HK-2 (cell line): Measurements from ENCODE around the gene STYX.
"Not testable (repeated sequence)": the region's sequence is repeated elsewhere in the genome, so short reads cannot be mapped to it uniquely, and the experiment has no call there.

Source experiments
- DNase-seq: peaks from one replicate; pipeline ENCODE4 v3.0.0-alpha.2; 2018; ENCODE audit not compliant: unreplicated experiment

The STYX gene

DNA sequence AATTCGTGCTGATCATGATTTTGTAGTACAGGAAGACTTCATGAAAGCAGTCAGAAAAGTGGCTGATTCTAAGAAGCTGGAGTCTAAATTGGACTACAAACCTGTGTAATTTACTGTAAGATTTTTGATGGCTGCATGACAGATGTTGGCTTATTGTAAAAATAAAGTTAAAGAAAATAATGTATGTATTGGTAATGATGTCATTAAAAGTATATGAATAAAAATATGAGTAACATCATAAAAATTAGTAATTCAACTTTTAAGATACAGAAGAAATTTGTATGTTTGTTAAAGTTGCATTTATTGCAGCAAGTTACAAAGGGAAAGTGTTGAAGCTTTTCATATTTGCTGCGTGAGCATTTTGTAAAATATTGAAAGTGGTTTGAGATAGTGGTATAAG lies 2.5 kb upstream of the STYX start:
- DNase-seq: not testable (repeated sequence)

DNA sequence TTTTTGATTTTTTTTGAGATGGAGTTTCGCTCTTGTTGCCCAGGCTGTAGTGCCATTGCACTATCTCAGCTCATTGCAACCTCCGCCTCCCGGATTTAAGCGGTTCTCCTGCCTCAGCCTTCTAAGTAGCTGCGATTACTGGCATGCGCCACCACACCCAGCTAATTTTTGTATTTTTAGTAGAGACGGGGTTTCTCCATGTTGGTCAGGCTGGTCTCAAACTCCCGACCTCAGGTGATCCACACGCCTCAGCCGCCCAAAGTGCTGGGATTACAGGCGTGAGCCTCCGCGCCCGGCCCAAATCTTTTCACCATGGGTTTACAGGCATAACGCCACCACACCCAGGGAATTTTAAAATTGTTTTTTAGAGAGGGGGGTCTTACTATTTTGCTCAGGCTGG lies 931 bp upstream of the STYX start:
- not testable (repeated sequence) for DNase-seq

DNA sequence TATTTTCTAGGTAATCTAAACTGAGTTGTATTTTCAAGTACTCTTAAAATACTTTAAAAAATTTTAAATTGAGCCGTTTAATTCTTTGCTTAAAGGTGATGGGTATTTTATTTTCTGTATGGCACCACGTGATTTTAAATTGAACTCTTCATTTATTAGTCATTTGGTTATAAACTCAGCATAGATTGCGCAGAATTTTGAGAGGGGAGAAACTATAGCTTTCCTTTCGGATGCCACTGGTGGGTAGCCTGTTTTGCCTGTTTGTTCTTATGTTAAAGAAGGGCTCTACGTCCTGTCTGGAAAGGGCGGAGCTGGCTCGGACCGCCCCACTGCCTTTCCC lies 411 bp upstream of the STYX start:
- DNase-seq: no peak

DNA sequence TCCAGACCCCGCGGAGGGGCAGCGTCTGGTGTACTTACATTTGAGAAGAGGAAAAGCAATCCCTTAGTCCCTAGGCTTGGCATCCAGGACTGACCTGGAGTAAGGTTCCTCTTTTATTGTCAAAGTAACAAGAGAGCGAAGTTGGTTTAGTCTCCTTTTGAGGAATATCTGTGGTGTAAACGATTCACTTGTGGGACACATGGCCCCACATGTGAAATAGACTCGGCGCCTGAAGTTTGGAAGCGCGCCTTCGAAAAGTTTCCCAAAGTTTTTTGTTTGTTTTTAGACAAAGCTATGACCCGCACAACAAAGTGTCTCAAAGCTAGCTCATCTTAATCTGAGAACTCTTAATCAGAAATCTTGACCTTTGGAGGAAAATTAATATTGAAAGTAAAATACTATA lies 744 bp downstream of the STYX start:
- no peak for DNase-seq

DNA sequence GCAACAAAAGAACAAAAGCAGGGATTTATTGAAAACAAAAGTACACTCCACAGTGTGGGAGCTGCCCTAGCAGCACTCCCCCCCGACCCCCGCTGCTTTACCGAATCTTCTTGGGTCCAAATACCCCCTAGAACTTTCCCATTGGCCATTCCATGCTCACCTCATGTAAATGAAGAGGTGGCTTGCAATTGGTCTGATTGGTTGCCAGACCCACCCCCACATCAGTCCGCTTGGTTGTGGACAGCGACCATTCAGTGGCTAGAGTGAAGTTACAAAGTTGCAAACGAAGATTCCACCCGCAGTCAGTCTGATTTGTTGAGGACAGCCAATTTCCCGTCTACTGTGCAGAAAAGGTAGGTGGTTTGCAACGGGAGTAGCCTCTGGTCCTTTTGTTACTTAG lies 3.9 kb downstream of the STYX start:
- DNase-seq: no peak

DNA sequence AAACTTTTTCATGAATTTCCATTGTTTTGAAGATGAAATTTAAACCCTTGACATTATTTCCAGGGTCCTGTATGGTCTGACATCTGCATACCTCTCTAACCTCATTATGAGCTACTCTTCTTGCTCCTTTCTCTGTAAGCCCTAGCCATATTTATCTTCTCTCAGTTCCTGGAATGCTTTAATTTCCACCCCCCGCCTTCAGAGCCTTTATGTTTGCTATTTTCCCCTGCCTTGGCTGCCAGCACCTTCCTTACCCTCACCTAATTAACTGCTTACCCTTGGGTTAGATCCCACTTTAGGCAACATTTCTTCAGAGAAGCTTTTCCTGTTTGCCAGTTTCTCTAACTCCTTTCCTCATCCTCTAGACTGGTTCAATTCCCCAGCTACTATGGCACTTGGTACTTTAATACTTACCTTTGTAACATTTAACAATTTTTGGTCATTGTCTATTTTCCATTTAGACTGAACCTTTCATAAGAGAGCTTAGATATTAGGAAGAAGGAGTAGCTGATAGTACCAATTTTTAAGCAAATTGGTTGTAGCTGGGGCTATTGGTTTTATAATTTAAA lies 6.0 kb downstream of the STYX start:
- no peak for DNase-seq

DNA sequence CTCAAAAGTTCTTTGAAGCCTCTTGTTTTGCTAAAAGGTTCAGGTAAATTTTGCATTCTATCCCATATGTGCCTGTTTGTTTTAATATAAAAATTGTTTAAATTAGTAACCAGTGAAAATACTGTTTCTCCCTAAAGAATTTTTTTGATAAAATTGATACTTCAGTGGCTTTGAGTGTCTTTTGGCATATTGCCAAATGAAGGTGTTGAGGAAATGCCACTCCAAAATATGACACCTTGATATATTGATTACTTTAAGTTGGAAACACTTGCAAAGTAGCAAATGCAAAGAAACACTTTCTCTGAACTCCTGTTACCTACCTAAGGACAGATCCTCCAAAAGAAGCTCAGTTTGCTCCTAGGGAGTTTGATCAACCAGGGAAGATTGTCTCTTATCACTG lies 8.4 kb downstream of the STYX start:
- DNase-seq: no peak

DNA sequence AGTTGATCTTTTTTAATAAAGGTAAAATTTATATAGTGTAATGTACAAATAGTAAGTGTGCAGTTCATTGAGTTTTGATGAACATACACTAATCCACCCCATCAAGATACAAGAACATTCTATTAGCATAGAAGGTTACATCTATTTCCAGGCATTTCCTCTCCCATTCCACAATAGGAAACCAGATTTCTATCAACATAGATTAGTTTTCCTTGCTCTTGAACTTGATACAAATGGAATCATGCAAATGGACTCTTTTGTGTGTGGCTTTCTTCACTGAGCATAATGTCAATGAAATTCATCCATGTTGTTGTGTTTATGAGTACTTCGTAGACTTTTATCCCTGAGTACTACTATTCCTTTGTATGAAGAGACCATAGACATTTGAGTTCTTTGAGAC lies 10.8 kb downstream of the STYX start:
- no peak for DNase-seq

DNA sequence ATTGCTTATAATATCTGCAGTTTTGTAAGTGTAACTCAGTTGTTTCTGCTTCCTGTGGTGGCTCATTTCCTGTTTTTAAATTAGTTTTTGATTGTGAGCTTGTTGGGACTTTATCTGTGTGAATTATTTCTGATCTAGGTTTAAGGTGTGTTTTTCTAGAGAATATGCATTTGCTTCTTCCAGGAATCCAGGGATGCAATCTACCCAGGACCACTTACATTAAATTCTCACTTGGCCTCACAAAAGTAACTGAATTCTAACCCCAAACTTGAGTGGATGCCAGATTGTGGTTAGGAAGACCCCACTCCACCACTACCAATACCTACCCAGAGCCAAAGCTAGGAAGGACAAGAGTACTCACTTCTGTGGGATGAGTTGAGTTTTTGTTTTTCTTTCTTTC lies 11.9 kb downstream of the STYX start:
- no peak for DNase-seq

DNA sequence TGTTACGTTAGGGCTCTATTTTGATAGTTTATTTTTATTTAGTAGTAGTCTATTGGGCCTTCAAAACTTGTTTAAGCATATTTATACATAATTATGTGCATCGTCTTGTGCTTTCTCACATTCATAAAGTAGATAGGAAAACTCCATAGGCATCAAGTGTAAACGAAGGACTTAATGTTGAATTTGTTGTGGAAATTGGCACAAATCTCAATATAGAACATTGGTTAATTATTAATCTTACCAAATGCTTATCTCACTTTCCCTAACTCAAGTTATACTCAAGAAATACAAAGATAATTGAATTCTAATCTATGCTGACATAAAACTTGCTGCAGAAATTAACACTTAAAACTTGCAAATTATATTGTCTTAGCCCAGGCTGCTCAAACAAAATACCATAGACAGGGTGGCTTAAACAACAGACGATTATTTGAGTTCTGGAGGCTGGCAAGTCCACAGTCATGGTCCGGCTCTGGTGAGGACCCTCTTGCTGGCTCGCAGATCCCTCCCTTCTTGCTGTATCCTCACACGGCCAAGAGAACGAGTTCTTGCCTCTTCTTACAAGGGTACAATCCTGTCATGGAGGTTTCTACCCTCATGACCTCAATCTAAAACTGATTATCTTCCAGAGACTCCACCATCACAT lies 18.8 kb downstream of the STYX start:
- no peak for DNase-seq

DNA sequence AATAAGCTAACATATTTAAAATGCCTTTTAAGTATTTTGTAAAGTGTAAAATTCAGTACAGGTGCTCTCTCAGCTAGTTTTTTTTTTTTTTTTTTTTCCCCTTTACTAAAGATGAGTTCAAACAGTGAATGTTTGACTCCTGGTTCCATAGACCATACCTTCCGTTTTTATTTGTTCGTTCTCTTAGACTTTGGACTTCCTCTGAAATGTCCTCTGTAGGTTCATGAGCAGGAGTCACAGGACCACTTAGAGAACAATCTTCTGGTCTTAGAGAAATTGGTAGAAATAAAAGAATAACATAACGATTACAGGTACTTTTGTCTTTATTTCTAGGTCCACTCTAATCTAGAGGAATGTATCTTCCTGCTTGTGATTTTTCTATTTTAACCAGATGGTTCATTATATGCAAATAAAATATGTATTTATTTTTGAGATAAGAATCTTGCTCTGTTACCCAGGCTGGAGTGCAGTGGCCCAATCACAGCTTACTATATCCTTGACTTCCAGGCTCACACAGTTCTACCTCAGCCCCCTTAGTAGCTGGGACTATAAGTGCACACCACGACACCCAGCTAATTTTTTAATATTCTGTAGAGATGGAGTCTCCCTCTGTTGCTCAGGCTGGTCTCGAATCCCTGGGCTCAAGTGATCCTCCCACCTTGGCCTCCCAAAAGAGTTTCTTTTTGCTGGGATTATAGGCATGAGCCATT lies 25.8 kb downstream of the STYX start:
- no peak for DNase-seq

DNA sequence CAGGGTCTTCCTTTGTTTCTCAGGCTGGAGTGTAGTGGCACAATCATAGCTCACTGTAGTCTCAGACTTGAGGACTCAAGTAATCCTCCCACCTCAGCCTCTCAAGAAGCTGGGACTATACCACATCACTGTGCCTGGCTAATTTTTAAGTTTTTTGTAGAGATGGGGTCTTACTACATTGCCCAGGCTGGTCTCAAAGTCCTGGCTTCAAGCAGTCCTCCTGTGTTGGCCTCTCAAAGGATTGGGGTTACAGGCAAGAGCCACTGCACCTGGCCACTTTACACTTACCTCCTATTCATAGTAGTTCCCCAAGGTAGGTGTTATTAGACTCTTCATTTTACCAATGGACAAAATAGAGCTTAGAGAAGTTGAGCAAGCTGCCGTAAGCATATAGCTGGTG lies 29.2 kb downstream of the STYX start:
- no peak for DNase-seq

DNA sequence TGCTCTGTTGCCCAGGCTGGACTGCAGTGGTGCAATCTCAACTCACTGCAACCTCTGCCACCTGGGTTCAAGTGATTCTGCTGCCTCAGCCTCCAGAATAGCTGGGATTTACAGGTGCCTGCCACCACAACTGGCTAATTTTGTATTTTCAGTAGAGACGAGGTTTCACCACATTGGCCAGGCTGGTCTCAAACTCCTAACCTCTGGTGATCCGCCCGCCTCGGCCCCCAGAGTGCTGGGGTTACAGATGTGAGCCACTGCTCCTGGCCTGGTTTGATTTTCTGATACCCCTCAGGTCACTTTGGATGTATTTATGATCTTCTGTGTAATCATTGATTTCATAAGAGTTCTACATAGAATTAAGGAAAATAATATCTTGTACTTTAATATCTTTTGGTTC lies 33.0 kb downstream of the STYX start:
- DNase-seq: not testable (repeated sequence)

DNA sequence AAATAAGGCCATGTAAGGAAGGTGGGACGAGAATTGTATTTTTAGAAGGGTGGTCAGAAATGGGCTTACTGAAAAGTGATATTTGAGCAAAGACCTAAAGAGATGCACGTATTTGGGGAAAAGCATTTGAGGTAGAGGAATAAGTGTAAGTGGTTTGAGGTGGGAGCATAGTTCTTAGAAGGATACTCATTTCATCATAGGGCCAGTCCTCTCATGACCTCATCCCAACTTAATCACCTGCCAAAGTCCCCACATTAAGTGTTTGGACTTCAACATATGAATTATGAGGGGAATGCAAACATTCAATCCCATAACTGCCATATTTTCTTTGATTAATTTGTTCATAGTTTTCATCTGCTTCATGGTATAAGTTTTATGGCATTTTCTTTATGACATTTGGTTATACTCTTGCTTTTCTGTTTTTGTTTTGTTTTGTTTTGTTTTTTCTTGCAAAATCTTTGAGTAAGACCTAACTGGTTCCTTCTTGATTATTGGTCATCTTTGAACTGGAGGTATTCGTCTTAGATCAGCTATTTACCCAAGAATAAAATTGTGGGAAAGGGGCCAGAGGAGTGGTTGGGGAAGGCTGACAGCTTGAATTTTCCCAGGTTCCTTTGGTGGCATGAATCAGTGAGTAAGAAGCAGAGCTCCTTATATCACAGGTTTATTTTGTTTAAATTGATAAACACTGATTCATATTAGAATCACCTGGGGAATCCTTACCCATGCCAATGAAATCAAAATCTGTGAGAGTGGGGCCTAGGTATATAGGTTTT lies 37.3 kb downstream of the STYX start:
- DNase-seq: no peak

DNA sequence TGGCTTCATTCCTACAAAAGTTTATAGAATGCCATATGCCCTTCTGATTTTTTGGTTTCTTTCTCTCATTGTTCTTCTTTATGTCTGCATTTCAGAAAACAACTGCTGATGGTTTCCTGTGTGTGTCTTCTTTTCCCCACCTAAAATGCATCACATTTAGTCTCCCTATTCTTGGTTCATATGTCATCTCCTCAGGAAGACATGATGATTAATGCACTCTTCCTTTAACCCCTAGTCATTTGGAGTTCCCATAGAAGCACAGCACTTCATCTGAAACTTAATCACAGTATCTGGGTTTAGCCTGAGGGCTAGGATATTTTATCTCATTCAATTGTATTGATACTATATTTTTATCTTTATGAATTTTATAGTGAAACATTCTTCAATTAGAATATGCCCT lies 39.9 kb downstream of the STYX start:
- no peak for DNase-seq

DNA sequence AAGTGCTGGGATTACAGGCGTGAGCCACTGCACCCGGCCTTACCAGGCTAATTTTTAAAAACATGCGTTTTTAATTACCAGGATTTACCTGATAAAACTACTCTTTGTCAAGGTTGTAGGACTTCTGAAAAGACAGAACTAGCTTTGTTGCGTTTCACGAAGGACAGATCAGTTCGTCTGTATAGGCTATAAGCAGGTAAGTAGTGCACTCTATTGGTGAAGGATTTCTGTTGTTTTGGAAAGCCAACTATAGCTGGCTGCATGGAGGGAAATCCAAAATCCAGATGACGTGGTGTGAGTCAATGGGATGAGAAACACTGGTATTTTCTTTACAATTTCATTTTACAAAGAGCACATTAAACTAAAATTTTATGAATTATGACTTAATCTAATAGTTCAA lies 46.9 kb downstream of the STYX start:
- no peak for DNase-seq

DNA sequence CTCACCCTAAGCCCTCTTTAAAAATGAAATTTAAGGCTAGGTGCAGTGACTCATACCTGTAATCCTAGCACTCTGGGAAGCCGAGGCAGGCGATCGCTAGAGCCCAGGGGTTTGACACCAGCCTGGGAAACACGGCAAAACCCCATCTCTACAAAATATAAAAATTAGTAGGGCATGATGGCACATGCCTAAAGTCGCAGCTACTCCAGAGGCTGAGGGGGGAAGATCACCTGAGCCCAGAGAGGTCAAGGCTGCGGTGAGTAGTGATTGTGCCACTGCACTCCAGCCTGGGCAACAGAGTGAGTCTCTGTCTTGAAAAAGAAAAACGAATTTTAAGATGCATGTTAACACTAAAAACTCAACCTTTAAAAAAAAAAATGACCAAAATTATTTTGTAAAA lies 48.7 kb downstream of the STYX start:
- DNase-seq: no peak

DNA sequence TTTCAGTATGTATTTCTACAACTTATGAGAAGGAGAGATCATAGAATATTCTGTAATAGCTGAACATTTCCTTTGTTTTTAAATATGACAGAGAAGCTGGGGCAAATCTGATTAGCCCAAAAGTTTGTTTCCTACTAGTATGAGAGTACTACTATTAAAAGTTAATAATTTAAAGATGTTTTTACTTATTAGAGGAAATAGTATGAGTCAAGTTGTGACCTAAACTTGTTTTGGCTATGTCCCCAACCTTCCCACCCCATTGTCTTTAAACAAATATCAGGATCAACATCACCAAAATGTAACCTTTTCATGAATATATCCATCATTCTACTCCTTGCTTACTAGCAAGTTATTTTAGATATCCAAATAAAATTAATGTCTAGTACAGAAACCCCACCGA lies 50.9 kb downstream of the STYX start:
- no peak for DNase-seq

DNA sequence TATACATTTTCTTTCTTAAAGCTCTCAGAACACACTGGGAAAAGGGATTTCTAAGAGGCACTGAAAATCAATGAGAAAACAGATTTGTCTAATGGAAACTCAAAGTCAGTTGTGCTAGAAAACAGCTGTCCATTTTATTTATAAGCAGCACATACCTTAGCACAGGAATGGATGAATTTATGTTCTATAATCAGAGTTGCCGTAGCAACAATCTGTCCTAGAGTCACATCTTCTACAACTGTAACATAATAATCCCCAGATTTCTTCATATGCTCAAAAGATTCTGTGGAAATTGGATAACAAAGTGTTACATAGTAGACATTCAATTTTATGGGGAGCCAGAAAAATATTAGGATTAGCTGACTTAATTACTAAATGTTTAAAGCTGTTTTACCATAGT lies 51.7 kb downstream of the STYX start:
- no peak for DNase-seq

DNA sequence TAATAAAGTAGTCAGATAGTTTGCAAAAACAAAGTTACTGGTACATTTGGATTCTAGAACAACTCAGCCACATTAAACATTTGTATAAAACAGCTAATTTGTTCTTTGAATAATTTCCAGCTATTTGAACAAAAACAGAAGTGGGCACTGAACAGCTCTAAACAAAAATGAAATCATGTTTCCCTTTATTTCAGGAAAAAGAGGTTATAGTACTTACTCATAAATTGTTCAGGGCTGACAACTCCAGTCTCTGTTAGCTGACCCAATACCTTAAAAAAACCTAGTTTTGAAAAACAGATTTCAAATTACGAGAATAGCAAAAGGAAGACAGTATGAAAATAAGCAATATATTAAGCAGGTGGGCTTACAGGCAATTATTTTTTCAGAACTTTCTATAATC lies 53.2 kb downstream of the STYX start:
- no peak for DNase-seq

DNA sequence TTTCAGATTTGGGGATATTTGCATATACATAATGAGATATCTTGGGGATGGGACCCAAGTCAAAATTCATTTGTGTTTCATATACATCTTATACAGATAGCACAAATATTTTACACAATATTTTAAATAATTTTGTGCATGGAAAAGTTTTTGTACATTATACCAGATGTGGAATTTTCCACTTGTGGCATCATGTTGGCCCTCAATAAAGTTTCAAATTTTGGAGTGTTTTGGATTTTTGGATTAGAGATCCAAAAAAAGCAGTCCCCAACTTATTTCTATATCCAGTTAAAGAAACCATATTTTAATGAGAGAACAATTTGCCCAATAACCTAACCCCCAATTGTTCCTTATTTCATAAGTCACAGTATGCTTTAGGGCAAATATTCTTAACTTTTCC lies 56.9 kb downstream of the STYX start:
- DNase-seq: no peak

DNA sequence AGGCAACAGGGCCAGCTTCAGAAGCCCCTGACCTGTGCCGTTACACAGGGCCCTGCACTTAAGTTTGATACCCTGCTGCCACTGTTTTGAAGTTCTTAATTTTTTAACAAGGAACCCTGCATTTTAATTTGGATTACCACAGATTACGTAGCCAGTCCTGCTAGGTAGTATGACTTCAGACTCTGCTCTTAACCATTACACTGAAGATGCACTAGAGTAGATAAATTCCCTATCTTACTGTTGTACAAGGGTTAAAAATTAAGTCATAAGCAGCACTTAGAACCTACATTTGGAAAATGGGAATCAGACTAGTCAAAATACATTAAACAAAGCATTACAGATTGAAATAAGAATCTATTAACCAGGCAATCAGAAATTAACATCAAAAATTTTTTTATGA lies 59.2 kb downstream of the STYX start:
- DNase-seq: no peak
